HG02852 (cell line): ENCODE data around the gene TRPV6.

Experiments
- ATAC-seq: cut with Tn5 transposase; IDR thresholded peaks from one replicate; pipeline ENCODE4 v1.9.1; 2021; ENCODE audit warnings: mild to moderate bottlenecking, moderate library complexity; ENCODE audit not compliant: unreplicated experiment

The TRPV6 gene

DNA sequence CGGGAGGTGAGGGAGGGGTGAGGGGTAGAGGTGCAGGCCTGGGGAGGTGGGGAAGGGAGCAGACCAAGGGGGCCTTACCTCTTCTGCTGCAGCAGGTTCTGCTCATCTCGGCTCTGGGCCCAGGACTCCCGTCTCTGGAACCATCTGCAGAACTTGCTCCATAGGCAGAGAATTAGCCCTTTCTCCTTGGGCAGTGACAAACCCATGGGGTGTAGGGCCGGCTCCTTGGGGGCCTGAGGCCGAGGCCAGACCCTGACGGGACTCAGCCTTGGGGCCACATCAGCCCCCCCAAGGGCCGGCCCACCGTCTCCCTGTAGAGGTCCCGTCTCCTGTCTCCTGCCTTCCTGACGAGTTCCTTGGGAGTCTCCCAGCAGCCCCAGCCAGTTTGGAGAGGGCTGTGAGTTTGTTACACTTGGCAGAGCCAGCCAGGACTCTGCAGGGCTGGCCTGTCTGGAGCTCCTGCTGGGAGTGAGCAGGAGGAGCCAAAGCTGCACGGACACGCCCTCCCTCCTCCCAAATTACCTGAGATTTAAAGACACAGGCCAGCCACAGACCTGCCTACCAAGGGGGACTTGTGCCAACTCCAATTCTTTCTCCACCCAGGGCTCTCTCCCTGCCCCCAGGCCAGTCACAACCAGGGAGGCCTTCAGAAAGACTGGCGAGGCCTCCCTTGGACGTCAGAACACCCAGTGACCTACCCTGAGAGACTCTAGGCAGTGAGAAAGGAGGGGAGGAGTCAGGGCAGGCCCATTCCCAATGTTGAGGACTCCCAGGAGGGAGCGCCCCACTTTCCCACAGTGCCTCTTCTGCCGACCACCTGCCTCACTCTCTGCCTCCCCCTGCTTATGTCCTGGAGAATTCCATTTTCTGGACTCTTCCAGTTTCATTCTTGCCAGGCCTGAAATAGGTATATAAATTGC, at the start of gene TRPV6:
TSS of gene TRPV6 (minus strand) at position 435 of the 920 bp plus-strand sequence.
- ATAC-seq, result no peak

DNA sequence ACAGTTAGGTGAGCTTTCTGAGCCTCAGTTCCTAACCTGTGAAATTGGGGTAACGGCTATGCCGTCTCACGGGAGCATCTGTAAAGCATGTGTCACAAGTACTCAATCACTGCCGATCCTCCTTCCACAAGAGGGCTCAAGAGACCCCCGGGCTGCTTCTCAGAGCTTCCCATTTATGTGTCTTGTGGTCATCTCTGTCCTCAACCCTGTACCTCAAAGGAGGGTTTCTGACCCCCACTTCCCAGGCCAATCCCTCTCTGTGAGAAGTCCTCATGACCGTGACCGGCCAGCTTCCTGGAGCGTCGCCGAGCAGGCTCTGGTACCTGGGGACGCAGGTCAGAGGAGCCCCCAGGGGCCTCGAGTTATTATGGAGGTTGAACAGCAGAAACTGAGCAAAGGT, 48.5 kb upstream of the TRPV6 start:
- no peak for ATAC-seq

DNA sequence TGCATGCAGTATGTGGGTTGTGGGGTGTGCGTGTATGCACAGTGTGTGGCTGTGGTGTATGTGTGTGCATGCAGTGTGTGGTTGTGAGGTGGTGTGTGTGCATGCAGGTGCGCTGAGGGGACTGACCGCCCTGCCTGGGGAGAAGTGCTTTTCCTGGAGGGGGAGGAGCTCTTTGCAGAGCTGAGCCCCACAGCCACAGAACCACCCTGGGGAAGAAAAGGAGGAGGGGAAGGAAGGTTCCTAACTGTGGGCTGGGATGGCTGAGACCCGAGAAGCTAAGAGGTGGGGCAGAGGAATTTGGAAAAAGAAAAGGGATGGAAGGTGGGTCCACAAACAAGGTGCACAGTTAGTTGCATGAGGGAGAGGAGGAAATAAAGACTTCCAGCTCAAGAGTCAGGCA, 48.1 kb upstream of the TRPV6 start, which contains the start of gene TRPV5:
TSS of gene TRPV5 (minus strand) at position 123 of the 400 bp plus-strand sequence. CDS start 287 bp downstream, outside the sequence.
- no peak for ATAC-seq

DNA sequence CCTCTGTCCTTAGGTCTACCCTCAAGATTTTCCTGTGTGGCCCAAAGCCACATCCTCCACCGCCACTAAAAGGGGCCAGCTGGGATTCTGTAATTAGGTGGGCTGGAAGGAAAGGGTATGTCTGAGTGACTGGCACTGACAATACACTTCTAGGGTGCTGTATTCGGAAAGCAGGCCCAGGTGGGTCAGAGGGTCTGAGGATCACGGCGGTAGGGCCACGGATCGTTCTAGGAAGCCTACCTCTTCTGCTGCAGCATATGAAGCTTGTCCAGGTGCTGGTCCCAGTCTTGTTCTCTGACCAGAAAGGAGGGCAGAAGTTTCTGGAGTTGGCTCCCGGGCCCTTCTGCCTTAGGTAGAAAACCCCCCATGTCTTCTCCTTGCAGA, 47.5 kb upstream of the TRPV6 start:
- no peak for ATAC-seq

DNA sequence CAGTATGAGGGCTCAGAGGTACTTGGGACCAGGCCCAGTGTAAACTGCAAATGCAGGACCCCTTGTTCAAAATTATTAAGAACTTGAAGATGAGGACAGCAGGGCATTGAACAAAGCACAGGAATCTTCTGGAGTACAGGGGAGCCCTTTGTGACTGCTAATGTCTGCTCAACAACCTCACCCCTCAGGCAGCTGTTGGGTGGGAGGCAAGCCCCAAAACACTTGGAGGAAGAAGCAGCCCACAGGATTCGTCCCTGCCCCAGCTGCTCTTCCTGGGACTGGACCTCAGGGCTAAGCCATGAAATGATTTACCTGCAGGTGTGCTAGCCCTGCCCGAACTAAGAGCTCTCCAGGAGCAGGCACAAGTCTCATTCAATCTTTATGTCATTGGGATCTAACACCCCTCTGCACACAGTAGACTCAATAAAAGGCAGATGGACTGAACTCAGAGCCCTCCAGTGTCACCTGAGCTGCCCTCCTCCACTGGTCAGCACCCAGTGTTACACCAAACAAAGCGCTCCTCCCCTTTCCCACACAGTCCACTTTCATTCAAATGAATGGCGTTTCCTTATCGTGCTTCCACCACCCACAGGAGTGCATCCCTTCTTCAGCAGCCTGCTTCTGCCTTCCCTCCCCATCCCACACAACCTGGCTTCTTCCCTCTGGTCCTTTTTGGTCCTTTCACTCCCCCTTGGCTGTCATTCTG, 47.0 kb upstream of the TRPV6 start:
- no peak for ATAC-seq

DNA sequence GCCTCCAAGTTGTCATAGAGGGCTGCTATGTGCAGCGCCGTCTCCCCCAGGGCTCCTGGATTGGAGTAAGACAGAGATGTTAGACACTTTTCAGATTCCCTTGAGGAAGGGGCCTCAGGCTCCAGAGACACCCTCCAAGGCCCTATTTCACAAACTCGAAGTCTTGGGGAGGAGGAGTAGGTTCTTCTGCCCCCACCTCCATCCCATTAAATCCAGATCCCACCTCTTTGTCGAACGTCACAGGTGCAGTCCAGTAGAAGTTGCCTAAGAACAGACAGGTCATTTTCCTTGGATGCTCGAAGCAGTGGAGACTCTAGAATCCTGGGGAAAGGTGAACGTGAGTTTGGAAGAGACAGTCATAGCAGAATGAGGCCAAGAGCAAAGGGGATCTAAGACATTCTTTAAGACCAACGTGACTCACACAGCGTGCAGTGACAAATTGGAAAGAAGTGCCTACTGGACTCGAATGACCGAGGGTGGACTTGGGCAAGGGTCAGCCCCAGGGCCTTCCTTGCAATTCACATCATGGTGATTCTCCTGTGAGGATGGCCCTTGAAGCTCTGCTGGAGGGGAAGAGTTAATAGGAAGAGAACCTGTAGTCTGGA, 44.7 kb upstream of the TRPV6 start:
- ATAC-seq, result no peak

DNA sequence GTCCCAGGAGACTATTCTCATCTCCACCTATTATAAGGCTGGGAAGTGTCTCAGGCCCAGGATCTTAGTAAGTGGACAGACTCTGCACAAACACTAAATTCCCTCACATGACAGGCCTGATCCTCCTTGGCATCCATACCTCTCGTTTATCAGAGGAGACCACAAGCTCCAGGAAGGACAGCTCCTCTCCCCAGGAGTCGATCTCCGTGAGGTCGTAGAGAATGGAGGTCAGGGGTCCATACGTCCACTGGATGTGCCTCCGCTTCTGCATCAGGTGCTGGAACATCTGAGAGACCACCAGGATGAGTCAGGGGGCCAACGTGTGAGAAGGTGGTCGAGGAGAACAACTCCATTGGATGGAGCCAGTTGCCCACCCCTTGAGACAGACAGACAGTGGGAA, 42.4 kb upstream of the TRPV6 start:
- no peak for ATAC-seq

DNA sequence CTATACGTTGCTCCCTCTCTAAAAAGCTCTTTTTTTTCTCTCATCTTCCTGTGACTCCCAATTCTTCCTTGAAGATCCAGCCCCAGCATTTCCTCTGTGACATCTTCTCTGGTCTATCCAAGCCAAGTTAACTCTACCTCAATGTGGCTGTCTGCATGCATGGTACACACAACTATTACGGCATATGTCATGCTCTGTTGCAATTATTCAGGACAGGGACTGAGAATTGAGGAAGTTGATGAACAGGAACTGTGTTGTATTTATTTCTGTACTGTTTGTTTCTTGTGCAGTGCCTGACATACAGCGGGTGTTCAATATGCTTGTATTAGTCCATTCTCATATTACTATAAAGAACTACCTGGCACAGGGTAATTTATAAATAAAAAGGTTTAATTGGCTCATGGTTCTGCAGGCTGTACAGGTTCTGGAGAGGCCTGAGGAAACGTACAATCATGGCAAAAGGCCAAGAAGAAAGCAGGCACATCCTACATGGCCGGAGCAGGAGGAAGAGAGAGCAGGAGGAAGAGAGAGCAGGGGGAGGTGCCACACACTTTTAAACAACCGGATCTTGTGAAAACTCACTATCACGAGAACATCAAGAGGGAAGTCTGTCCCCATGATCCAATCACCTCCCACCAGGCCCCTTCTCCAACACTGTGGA, 41.7 kb upstream of the TRPV6 start:
- ATAC-seq, result no peak

DNA sequence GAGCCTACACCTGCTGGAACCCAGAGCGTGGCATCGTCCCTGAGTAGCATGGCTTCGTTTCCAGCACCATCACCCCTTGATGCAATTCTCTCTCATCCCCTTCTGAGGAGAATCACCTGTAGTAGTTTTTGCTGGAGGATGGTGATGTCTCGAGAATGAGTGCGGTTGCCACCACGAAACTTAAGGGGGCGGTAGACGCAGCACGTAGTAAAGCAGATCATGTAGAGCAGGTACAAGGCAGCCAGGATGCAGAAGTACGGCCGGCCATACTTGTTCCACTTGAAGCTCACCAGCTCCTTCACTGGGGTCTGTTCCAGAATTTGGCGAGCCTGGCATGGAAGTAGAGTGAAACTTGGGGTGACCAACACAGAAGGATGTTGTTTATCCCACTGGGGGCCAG, 39.9 kb upstream of the TRPV6 start:
- no peak for ATAC-seq

DNA sequence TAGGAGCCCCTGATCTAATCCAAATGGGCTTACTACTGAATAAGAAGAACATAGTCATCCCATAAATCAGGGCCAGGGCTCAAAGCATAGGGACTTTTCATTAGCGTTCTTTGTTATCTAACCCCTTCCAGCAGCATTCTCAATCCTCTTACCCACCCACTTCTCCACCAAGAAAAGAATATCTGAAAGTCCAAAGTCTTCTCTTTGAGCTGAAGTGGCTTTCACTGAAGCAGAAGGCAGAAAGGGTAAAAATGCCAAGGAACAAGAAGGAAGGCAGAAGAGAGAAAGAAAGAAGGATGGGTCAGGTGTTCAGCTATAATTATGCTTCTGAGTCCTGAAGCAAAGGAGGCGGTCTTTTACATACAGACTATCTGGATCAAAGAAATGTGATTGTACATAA, 37.8 kb upstream of the TRPV6 start:
- ATAC-seq, result no peak

DNA sequence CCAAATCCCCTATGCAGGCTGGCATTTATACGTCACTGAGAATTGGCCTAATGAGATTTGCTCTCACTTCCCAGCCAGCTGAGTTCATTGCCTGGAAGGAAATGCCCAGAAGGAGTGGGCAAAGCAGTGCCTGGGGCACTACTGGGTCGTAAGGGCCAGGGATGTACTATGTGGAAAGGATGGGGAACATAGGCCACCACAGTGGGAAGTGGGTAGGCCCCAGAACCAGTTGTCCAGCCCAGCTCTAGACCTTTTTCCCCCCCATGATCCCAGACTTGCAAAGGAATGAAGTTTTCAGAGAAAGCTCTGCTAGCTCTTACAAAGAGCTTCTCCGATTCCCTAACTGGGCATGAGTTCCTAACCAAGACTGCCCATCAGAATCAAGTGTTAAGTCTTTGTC, 34.1 kb upstream of the TRPV6 start:
- ATAC-seq, result no peak

DNA sequence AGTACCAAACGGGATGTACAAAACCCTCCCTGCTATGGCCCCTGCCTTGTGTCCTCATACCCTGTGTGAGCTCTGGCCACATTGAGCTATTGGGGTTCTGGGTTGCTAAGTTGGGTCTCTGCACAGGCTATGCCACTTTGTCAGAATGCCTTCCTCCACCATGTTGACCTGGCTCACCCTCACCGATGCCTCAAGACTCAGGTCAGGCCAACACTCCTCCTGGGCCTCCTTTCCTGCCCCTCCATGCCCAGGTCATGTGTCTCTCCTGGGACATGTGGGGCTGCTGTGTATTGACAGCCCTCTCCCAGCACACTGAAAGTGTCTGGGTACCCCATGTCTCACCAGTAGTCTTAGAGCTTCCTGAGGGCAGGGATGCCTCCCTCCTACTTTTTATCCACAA, 33.4 kb upstream of the TRPV6 start:
- ATAC-seq, result no peak

DNA sequence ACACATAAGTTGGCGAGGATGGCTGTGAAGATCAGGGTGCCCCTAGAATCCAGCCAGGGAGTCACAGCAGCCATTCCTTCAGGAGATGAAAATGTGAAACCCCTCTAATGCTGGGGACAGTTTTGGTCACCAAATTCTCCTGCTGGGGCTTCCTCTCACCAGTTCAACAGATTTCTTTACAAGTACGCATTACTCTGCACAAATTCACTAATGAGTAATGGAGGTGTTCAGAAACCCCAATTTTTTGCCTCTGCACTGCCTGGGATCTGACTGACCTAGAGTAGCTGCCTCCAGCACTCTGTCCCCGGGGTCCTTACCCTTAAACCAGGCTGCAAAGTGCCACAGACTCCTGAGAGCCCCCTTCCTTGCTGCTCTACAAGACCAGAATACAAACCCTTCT, 31.9 kb upstream of the TRPV6 start:
- no peak for ATAC-seq

DNA sequence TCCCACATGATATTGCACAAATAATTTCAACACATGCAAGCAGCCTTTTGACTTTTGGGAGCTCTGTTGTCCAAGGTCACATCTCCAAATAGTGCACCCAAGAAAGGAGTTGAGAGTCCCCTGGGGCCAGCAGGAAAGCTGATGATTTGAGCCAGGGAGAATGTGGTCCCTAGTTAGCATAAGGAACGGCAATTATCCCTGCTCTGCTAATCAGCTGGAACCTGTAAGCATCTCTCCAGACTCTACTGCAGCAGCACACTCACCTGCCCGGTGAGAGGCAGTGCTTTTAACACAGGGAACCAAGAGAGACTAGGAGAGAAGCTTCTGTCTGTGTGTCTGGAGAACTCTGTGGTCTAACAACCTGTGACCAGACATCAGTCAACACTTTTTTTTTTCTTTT, 31.0 kb upstream of the TRPV6 start:
- ATAC-seq, result no peak

DNA sequence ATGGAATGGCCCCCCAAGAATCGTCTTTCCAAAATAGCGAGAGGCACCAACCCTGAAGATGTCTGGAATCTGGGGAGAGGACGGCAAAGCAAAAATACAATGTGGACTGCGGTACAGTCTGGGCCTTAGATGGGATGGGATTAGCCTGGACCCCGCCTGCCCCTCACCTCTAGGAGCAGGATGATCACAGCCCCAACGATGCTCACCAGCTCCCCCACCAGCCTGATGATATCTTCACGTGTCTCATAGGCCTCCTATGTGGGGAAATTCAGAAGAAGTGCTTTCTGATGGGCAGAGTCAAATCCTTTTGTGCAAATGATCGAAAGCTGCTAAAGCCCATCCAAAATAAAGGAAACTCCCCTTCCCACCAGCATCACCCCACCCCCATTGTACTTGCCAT, 29.8 kb upstream of the TRPV6 start:
- ATAC-seq, result no peak

DNA sequence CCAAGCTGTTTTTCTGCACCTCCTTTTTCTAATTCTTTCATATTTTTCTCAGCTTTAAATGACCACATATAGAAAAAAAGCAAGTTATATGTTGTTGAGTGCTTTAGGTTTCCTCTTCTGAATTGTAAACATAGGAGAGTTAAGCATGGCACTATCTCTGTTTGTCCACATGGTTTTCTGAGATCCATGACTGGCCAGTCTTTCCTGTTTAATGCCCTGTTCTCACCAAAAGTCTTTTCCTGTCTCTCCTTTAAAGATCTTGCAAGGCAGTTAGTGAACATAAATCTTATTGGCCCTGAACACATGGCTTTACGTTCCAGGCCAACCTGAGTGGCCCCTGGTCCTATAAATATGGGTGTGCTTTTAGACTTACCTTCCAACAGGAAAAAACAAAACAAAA, 28.6 kb upstream of the TRPV6 start:
- ATAC-seq, result no peak

DNA sequence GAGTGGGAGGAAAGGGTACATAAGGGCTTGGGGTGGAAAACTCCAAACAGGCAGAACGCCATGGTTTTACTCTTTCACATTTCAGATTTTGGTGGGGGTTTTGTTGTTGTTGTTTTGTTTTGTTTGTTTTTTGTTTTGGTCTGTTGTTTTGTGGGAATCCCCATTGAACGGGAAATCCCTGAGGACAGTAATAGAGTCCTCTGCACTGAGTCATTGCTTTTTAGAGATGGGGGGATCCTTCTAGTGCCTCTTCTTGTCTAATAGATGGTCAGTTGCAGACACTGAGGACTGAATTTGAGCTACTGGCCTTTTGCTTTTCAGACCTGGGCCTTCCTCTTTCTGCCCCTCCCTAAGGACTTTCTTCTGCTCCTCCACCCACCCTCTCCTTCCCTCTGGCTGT, 28.0 kb upstream of the TRPV6 start:
- ATAC-seq, result no peak

DNA sequence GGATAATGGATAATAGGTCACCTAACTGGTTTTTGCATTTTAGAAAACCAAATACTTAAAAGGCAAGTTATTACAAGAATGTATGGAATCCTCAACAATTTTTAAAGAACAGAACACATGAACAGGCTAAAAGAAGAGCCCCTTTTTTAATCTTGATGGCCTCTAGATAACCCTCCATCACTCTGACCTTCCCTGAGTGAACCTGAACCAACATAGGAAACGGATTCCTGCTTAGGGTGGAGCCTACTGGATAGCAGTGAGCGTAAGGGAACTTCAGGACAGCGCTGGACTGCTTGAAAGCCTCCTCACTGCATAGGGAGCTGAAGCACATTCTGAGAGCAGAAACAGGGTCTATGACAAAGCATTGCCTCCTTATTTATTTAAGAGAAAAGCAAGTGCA, 27.5 kb upstream of the TRPV6 start:
- no peak for ATAC-seq

DNA sequence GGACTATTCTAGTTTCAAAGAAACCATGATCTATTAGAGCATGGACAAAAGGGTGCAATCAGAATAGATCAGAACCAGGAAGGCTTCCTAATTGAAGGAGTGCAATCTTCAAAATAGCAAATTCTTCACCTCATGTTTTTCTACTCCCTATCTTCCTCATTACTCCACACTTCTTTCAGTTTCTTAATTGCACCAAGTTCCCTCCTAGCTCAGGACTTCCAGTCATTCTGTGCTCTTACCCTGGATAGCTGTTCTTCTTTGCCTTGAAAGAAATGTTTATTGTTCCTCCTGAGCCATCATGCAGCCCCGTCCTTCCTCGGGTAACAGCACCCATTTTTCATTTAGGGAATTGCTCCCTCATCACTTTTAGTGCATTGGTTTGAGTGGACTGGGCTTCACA, 24.9 kb upstream of the TRPV6 start:
- no peak for ATAC-seq

DNA sequence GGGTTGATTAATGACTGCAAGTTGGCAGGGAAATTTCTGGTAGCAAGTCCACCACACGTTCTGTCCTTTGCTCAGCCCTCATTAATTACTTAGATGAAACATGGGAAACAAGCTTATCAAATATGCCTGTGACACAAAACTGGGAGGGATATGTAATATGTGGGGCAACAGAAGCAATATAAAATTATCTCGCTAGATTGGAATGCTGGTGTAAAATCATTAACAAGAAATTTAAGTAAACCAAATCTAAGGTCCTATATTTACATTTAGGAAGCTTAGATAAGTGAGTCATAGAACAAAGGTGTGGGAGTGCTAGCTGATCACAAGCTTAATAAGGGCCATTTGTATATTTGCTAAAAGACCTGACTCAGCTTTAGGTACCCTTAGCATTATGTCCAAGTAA, 24.5 kb upstream of the TRPV6 start:
- ATAC-seq, result no peak
